Esophagus squamous epithelium (tissue), 4 donors: Measurements from ENCODE around the gene MYBPC3.

Source experiments
- POLR2A ChIP-seq, 4 donors: fragments of 450-650 bp; IDR thresholded peaks; one replicate each; pipeline ENCODE4 v1.6.1; 2017; ENCODE audit warnings: antibody characterized with exemption in 4 of 4, mild to moderate bottlenecking in 4 of 4, moderate library complexity in 3 of 4
- TF ChIP-seq, protein P1 (sequence below), 6 experiments: fragments of 450-650 bp in 4 of 6; fragments of 200-600 bp in 2 of 6; sonication (generic) in 2 of 6; IDR thresholded peaks; one replicate each; pipeline ENCODE4 v1.5.1; 2016 to 2019; ENCODE audit warnings: antibody characterized with exemption in 6 of 6, mild to moderate bottlenecking in 4 of 6, moderate library complexity in 4 of 6

DNA sequence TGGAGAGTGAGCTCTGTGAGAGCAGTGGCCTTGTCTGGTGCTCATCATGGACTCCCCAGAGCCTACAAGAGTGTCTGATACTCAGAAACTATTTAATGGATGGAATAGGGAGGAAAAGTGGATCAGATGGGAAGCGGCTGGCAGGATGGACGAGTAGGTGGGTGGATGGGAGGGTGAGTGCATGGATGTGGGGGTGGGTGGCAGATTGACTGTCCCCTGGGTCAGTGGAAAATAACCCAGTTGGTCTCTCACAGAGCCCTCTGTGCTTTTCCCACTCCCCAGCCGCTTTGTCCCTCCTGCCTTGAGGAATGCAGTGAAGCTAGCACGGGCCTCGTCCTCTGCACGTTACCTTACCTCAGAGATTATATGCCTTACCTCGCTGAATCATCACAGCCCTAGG, 19.9 kb upstream of the MYBPC3 start:
- TF ChIP-seq, protein P1, sequence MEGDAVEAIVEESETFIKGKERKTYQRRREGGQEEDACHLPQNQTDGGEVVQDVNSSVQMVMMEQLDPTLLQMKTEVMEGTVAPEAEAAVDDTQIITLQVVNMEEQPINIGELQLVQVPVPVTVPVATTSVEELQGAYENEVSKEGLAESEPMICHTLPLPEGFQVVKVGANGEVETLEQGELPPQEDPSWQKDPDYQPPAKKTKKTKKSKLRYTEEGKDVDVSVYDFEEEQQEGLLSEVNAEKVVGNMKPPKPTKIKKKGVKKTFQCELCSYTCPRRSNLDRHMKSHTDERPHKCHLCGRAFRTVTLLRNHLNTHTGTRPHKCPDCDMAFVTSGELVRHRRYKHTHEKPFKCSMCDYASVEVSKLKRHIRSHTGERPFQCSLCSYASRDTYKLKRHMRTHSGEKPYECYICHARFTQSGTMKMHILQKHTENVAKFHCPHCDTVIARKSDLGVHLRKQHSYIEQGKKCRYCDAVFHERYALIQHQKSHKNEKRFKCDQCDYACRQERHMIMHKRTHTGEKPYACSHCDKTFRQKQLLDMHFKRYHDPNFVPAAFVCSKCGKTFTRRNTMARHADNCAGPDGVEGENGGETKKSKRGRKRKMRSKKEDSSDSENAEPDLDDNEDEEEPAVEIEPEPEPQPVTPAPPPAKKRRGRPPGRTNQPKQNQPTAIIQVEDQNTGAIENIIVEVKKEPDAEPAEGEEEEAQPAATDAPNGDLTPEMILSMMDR (IDR thresholded peaks at IDR 0.05): no peak
- no peak for TF ChIP-seq POLR2A (IDR thresholded peaks at IDR 0.05)
